Suprapubic skin (tissue), 4 donors: ENCODE results near the gene MLEC.
A peak's percentile ranks its signal among the peaks of the same experiment; 100 is the strongest.

ENCODE experiments used
- CTCF ChIP-seq, 2 donors: fragments of 200-600 bp in 1 of 2; fragments of 450-650 bp in 1 of 2; sonication (generic) in 1 of 2; IDR thresholded peaks; one replicate each; pipeline ENCODE4 v1.5.1; 2016 to 2019; ENCODE audit warnings: antibody characterized with exemption in 2 of 2, mild to moderate bottlenecking in 1 of 2, moderate library complexity in 1 of 2
- EP300 ChIP-seq: sonication (generic); formaldehyde crosslinking; IDR thresholded peaks from one replicate; pipeline ENCODE4 v1.6.1; 2017; ENCODE audit warnings: antibody characterized with exemption
- POLR2A ChIP-seq, 2 donors: fragments of 450-650 bp; IDR thresholded peaks; one replicate each; pipeline ENCODE4 v1.6.1; 2017; ENCODE audit warnings: antibody characterized with exemption in 2 of 2, mild to moderate bottlenecking in 2 of 2, moderate library complexity in 2 of 2
- POLR2AphosphoS5 ChIP-seq, 3 donors: sonication (generic); formaldehyde crosslinking; IDR thresholded peaks; one replicate each; pipeline ENCODE4 v1.6.1; 2017; ENCODE audit warnings: antibody characterized with exemption in 3 of 3

- peak in 1 of 2 donors; percentile 11 for TF ChIP-seq CTCF (IDR thresholded peaks at IDR 0.05)
- TF ChIP-seq POLR2A (IDR thresholded peaks at IDR 0.05) = peak in 1 of 2 donors; percentile 29
- peak in 2 of 3 donors; percentile 8 to 15 for TF ChIP-seq POLR2AphosphoS5 (IDR thresholded peaks at IDR 0.05)
- TF ChIP-seq EP300 = no peak
These were observed at the start of gene MLEC for GRCh38 chr12:120686690-120687577.
